NCI-H510A treated with DMSO at 0.1 percent for 48 hours (cell line): ENCODE measurements around the gene ADCY3.
"Not testable (repeated sequence)": the region's sequence is repeated elsewhere in the genome, so short reads cannot be mapped to it uniquely, and the experiment has no call there.

Source experiments
- DNase-seq: peaks from one replicate; lab custom pipeline; 2025; lab: John Stamatoyannopoulos, UW

Gene ADCY3

DNA sequence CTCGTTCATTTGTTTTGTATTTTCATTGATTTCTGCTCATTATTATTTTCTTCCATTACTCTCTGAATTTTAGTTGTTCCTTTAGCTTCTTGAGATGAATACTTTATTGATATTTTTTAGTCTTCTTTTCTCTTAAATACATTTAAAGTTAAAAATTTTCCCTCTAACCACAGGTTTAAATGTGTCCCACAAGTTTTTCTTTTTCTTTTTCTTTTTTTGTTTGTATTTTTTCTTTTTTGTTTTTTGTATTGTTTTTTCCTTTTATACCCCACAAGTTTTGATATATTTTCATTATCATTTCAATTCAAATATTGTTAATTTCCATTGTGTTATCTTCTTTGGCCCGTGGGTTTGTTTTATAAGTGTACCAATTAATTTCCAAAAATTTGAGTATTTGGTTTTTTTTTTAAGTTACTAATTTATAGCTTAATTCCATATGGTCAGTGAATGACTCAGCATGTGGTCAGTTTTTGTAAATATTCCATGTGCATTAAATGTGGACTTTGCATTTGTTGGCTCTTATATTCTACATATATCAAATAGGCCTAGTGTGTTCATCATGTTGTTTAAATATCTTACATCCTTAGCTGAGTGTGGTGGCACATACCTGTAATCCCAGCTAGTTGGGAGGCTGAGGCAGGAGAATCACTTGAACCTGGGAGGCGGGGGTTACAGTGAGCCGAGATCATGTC, 110.6 kb downstream of the ADCY3 start:
- no peak for DNase-seq

DNA sequence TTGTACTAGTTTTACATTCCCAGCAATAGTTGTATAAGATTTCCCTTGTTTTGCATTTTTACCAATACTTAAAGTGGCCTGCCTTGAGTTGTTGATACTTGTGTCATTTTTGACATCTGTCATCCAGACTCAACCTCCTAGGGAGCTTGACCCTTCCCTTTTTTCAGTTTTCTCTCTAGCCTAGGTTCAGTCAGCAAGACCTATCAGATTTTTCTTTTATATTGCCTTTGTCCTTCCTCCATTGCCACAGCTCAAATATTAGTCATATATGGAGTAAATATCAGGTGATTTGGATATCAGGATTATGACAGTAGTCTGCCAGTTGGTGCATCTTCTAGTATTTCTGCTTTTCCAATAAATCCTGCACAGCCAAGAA, 113.4 kb downstream of the ADCY3 start:
- DNase-seq: no peak

DNA sequence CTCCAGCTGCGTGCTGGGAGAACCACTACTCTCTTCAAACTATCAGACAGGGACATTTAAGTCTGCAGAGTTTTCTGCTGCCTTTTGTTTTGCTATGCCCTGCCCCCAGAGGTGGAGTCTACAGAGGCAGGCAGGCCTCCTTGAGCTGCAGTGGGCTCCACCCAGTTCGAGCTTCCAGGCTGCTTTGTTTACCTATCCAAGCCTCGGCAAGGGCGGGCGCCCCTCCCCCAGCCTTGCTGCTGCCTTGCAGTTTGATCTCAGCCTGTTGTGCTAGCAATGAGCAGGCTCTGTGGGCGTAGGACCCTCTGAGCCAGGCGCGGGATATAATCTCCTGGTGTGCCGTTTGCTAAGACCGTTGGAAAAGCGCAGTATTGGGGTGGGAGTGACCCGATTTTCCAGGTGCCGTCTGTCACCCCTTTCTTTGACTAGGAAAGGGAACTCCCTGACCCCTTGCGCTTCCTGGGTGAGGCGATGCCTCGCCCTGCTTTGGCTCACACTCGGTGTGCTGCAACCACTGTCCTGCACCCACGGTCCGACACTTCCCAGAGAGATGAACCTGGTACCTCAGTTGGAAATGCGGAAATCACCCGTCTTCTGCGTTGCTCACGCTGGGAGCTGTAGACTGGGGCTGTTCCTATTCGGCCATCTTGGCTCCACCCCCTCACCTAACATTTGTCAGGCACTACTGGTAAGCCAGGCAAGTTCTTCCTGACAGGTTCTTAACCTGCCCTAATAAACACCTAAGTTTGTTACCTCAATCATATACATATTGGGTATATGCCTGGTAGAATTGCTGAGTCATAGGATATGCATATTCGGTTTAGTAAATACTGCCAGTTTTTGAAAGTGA, 114.0 kb downstream of the ADCY3 start:
- DNase-seq: not testable (repeated sequence)

DNA sequence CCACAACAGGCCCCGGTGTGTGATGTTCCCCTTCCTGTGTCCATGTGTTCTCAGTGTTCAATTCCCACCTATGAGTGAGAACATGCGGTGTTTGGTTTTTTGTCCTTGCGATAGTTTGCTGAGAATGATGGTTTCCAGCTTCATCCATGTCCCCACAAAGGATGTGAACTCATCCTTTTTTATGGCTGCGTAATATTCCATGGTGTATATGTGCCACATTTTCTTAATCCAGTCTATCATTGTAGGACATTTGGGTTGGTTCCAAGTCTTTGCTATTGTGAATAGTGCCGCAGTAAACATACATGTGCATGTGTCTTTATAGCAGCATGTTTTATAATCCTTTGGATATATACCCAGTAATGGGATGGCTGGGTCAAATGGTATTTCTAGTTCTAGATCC, 119.5 kb downstream of the ADCY3 start:
- not testable (repeated sequence) for DNase-seq

DNA sequence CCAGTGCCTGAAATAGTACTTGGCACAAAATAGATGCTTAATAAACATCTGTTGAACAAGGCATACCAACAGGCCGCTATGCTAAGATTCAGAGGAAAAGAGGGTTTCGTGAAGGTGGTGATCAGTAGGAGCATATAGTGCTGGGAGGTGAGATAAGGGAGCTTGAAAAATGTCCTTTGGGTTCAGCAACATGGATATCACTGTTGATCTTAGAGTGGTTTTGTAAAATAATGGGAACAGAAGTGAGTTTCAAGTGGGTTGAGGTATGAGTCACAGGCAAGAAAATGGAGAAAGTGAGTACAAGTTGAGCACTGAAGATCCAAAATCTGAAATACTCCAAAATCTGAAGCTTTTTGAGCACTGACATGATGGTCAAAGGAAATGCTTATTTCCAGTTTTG, 122.4 kb downstream of the ADCY3 start:
- no peak for DNase-seq

DNA sequence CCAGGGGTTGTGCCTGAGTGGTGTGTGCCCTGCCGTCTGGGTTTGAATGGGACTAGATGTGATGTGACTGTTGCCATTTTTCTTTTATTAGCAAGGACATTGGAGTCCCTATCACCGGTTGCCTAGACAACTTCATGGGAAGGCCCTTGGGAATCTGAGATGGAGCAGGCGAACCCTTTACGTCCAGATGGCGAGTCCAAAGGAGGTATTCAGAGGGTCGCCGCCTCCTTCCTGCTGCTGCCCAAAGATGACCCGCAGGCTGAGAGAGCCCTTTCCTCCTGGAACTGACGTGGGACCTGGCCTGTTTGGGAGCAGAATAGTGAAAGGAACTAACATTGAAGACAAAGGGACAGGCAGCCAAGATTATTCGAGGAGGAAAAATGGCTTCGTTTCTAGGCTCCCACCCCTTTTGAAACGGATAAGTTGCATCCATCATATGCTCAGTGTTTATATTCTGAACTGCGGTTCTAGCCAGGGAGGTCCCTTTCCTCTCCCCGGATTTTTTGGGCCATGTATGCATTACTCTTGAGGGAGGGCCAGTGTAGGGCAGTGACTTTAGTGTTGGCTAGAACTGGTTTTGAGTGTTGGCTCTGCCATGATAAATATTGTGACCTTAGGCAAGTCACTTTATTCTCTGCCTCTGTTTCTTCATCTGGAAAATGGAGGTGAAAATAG, 126.1 kb downstream of the ADCY3 start:
- DNase-seq: peak; percentile 60

DNA sequence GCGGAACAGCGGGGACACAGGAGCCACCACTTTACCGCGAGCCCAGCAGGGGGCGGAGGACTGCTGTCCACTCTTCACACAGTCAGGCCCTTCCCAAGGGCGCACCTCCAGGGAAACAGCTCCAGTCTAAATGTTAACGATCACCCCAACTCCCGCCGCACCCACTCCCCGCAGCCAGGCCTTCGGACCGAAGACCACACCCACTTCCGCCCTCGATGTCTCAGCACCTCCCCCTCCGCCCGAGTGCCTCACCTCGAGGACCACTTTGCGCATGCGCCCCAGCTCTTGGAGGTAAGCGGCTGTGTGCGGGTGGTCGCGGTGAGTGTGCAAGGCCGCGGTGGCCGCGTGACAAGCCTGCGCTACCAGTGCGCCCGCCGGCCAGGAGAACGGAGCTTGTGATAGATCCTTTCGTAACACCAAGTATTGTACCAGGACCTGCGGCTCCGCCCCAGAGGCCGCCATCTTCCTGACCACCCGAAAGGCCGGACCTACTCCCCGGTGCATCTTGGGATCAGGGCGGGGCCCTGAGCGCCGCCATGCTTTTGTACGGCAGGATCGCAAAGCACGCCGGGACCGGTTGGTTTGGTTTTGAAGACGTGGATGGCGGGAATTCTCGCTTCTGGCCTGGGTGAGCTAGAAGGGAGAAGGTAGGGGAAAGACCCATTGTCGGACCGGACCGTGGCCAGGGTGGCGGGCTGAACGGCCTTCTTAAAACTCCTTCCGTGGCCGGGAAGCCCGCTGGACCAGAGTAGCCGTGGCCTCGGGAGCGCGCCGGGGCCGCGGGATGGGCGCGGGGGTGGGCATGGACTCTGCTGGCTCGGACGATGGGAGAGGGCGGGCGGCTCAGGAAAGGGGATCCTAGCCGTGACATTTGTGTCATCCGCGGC, 126.9 kb downstream of the ADCY3 start, which contains the start of the genes CENPO and PTRHD1:
Gene CENPO (plus strand): TSS at position 552 of the 887 bp plus-strand sequence. CDS start 495 bp downstream, outside the sequence.
Gene PTRHD1 (minus strand): TSS at position 518 of the 887 bp plus-strand sequence. CDS start 14 bp downstream, at position 504.
- DNase-seq: peak; percentile 97

DNA sequence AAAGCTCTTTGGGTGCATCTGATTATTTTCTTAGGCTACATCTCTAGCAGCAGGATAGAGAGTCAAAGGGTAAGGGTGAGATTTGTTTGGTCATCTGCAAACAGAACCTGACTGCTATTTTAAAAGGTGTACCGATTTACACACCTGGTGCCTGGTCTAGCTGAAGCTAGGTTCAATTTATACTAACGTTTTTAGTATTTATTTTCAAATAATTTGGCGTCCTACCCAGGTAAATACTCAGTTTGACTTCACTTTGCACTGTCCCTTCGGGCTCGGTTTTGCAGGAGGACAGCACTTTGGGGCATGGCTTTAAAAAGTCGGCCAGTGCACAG, 127.5 kb downstream of the ADCY3 start:
- DNase-seq: peak; percentile 74

DNA sequence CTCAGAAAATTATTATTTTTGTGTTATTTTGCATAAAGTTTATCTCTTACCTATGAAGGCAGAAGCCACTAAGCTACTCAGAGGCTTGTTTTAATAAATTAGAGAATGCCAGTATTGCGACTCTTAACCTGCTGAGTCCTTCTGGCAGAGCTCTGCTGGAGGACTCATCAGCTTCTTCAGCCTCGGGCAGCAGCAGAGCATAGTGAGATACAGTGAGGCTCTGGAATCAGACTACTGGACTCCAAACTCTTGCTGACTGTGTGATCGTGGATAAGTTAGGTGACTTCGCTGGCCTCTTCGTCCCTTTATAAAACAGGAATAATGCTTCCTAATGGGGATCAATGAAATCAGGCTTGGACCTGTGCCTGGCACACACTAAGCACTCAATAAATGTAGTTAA, 128.6 kb downstream of the ADCY3 start:
- DNase-seq: no peak

DNA sequence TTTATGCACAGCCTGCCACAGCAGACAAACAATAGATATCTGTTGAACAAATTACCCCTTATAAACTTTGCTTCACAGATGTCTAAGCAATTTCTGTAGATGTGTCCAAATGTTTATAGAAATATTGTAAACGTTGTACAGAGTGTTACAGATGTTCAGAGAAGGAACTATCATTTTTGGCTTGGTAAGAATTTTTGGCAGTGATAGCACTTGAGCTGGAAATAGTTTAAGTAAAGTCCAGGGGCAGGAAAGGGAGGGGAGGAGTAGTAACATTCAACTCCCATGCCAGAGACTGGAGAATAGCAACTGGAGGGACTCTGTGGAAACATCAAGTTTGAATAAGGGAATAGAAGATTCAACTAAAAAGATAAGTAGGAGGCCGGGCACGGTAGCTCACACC, 131.2 kb downstream of the ADCY3 start:
- no peak for DNase-seq

DNA sequence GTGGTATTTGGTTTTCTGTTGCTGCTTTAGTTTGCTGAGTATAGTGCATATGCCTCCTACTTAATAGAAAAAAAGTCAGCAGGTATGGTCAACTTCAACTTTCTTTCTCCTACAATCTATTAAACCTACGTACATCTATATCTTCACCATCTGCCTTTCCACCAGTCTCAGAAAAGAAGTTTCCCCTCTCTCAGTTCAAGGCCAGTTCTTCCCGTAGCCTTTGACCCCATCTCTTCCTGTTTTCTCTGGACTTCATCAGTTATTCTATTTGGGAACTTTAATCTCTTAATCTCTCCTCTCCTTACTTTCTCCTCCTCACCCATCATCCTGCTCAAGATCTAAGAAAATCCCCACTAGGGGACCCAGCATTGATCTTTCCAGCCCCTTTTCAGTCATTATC, 132.5 kb downstream of the ADCY3 start:
- no peak for DNase-seq

DNA sequence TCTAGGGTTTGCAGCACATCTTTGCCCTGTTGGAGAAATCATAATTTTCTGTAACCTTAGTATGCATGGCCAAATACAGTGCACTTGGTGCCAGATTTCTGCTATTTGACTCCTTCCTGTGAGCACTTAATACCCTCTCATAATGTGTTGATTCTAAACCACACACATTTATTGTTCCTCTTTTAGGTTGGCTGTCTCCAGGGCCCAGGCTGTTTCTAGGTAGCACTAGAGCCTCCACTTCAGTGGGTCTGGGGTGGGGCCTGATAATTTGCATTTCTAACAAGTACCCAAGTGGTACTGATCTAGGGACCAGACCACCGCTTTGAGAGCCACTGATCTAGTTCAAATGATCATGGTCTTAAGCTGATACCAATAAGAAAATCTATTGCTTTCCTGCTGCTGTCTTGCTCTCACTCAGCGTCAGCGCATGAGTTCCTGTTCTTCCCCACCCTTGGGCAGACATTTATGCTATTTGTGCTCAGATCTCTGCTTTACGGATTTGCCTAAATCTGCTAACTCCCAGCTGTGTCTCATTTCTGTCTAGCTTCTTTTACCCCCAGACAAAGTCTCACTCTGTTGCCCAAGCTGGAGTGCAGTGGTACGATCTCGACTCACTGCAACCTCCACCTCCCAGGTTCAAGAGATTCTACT, 134.2 kb downstream of the ADCY3 start:
- DNase-seq: peak; percentile 54

DNA sequence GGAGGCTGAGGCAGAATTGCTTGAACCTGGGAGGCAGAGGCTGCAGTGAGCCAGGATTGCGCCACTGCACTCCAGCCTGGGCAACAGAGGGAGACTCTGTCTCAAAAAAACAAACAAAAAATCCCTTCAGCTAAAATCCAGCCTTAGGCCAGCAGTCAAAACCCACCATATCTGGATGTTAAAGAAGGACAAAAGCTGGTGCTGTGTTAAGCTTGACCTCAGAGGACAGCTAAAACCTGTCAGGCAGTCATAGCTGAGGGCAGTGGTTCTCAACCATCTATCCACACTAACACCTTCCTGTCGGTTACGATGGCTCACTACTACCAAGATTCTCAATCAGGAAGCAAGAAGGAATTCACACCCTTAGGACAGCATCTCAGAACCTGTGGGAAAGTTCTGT, 136.4 kb downstream of the ADCY3 start:
- no peak for DNase-seq

DNA sequence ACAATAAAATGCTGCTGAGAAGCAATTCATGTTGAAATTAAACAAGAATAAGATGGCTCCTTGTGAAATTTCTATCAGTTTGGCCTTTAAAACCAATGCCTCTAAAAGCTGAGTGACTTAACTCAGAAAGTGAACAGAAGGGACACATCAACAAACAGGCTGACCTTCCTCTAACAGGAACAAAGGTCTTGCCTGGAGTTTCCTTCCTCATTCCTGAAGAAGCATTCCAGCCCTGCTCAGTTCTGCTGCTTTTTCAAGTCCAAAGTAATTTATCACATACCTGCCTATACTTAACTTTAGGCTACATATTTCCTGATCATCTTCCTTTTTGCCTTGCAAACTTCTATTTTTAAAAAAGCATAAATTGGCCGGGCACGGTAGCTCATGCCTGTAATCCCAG, 140.9 kb downstream of the ADCY3 start:
- DNase-seq: no peak

DNA sequence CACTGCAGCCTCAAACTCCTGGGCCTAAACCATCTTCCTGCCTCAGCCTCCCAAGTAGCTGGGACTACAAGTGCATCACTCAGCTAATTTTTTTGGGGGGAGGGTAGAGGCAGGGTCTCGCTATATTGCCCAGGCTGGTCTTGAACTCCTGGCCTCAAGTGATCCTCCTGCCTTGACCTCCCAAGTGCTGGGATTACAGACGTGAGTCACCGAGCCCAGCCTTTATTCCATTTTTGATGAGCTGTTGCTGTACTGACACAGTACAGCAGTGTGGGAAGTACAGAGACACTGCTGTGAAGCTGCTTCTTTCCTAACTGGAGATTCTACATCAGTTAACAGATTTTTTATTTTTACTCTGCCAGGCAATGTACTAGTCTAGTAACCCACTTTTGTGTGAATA, 145.7 kb downstream of the ADCY3 start:
- no peak for DNase-seq

DNA sequence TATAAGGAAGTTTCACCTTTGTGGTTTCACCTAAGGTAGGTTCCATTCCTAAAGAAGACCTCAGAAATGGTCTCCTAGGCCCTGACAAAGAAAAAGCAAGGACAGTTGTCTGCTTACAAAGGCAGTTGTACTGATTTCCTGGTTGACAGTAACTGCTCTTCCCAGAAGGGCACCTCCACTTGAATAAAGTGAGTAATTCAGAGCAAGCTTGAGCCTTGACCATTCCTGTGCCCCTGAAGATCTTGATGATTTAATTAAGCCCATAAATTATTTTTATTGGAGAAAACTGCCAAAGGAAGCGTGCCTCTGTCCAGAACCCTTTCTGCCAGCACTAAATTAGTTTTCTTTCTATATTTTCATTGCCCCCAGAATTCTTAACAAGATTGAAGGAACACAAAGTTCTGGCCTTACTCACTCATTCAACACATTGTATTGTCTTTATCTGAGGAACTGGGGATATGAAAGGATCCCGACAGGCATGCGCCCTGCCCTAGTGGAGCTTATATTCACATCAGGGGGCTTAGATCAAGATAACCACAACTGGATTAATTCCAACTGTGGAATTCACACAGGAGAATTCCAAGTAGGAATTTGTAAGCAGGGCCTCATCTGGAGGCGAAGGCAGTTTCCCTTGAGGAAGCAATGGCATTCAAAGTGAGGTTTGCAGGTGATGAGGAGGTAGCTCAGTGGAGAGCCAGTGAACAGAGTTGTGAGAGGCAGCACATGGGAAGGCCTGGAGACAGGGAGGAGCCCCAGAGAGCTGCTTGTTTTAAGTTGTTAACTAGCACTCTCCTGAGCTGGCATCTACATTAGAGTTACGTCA, 148.1 kb downstream of the ADCY3 start:
- DNase-seq: no peak

DNA sequence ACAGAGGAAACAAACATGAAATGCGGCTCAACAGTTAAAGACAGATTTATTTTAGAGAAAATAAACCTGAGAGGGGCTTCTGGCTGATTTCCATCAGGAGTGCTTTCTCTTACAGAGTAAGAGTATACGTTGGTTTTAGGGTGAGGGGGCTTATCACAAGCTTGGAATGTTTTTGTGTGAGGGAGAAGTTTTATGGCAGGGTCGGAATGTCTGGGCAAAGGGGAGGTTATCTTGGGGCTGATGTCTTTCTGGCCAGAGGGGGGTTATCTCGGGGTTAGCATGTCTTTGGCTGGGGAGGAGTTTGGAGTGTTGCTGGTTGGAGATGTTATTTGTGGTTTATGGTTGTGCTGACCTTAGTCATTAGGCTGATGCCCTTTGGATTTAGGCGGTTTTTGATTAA, 149.0 kb downstream of the ADCY3 start:
- no peak for DNase-seq
